Hepatocyte (in vitro differentiated cells): ENCODE results near the gene PCNX4.

Experiments
- CTCF ChIP-seq: fragments of 200-600 bp; sonication (generic); IDR thresholded peaks from 2 replicates; pipeline ENCODE4 v1.5.1; 2016; ENCODE audit warnings: antibody characterized with exemption, mild to moderate bottlenecking; ENCODE audit not compliant: poor library complexity
- EZH2 ChIP-seq: fragments of 200-600 bp; sonication (generic); IDR thresholded peaks from 2 replicates; pipeline ENCODE4 v1.6.1; 2016; ENCODE audit warnings: antibody characterized with exemption, mild to moderate bottlenecking, borderline replicate concordance
- EZH2phosphoT487 ChIP-seq: fragments of 200-600 bp; sonication (generic); IDR thresholded peaks from one replicate; pipeline ENCODE4 v1.6.1; 2018; ENCODE audit warnings: antibody characterized with exemption, mild to moderate bottlenecking, low read depth, moderate library complexity; ENCODE audit not compliant: unreplicated experiment, severe bottlenecking

- no peak for TF ChIP-seq EZH2
- TF ChIP-seq CTCF, result peak; percentile 67
- no peak for TF ChIP-seq EZH2phosphoT487
Measured at GRCh38 chr14:60064491-60065072, 27.1 kb upstream of the PCNX4 start.
